HL-60/S4 (cell line): ENCODE measurements around the gene DES.

Experiments
- in situ Hi-C: fragments of 300-500 bp; cut with MboI; formaldehyde crosslinking; loops from 2 replicates; pipeline ENCODE4 v1.14.3; 2022; ENCODE audit warnings: low sequenced_read_pairs

DES gene

GRCh38 chr2:219418155-219419011, at the start of gene DES:
DES (plus strand) TSS chr2:219418377; CDS start chr2:219418463, 86 bp downstream.
- in situ Hi-C loops = no loop called here

GRCh38 chr2:219368690-219369191, 49.4 kb upstream of the DES start:
- in situ Hi-C loops = no loop called here

GRCh38 chr2:219369447-219369861, 48.7 kb upstream of the DES start:
- in situ Hi-C loops = no loop called here

- in situ Hi-C loops = no loop called here
These were observed 39.9 kb upstream of the DES start for GRCh38 chr2:219378163-219378851.

- in situ Hi-C loops = no loop called here
These were observed 37.3 kb upstream of the DES start for GRCh38 chr2:219380926-219381325.

- in situ Hi-C loops = no loop called here
These were observed 36.7 kb upstream of the DES start for GRCh38 chr2:219381448-219381847.

GRCh38 chr2:219384083-219384713, 34.0 kb upstream of the DES start:
- in situ Hi-C loops = no loop called here

GRCh38 chr2:219384859-219385258, 33.3 kb upstream of the DES start:
- in situ Hi-C loops = no loop called here

GRCh38 chr2:219385958-219386520, 32.1 kb upstream of the DES start:
- in situ Hi-C loops = no loop called here

GRCh38 chr2:219386532-219387280, 31.5 kb upstream of the DES start:
- in situ Hi-C loops = no loop called here

GRCh38 chr2:219387306-219388120, 30.7 kb upstream of the DES start, which contains the start of gene DNPEP:
DNPEP (minus strand) TSS chr2:219387912; CDS start chr2:219387794, 118 bp downstream.
- in situ Hi-C loops = no loop called here

- in situ Hi-C loops = no loop called here
These were observed 29.9 kb upstream of the DES start for GRCh38 chr2:219388121-219388906.

GRCh38 chr2:219388907-219389156, 29.3 kb upstream of the DES start:
- in situ Hi-C loops = no loop called here

- in situ Hi-C loops = no loop called here
These were observed 25.4 kb upstream of the DES start for GRCh38 chr2:219392754-219393153.

GRCh38 chr2:219395056-219395455, 23.1 kb upstream of the DES start:
- in situ Hi-C loops = loop anchor here (5.0 kb wide), 1 partner anchor 137 kb away; no protein-coding TSS in a partner anchor

- in situ Hi-C loops = loop anchor here (5.0 kb wide), 1 partner anchor 137 kb away; no protein-coding TSS in a partner anchor
These were observed 22.6 kb upstream of the DES start for GRCh38 chr2:219395609-219396008.

- in situ Hi-C loops = loop anchor here (5.0 kb wide), 1 partner anchor 135 kb away; no protein-coding TSS in a partner anchor
These were observed 21.2 kb upstream of the DES start for GRCh38 chr2:219396863-219397457.

GRCh38 chr2:219398721-219399363, 19.3 kb upstream of the DES start:
- in situ Hi-C loops = loop anchor here (5.0 kb wide), 1 partner anchor 133 kb away; no protein-coding TSS in a partner anchor
